BJ (cell line): ENCODE results near the gene MALRD1. TPM values are rescaled to one million over a fixed set of nuclear protein-coding genes. Genes with fewer than 3 reads are reported as not detected.
"Not testable (repeated sequence)": the region's sequence is repeated elsewhere in the genome, so short reads cannot be mapped to it uniquely, and the experiment has no call there.

ENCODE experiments used
- CTCF ChIA-PET: fragments of 350-600 bp; formaldehyde crosslinking; extraction: SDS; loops from one replicate; lab custom pipeline; 2021; ENCODE audit warnings: antibody characterized with exemption, inconsistent platforms; lab: Yijun Ruan, JAX
- POLR2A ChIA-PET: fragments of 300-600 bp; sonication (Branson Sonifier 250); formaldehyde crosslinking; extraction: SDS; loops from one replicate; lab custom pipeline; 2021; ENCODE audit warnings: antibody characterized with exemption; lab: Charles Lee
- DNase-seq: peaks from one replicate; pipeline ENCODE4 v3.0.0-alpha.2; 2011; ENCODE audit warnings: low read depth
- H3K27me3 ChIP-seq: 2 replicates; pipeline ENCODE4 v1.6.0; 2011; ENCODE audit warnings: low read length; ENCODE audit not compliant: control insufficient read depth, insufficient read depth
- H3K36me3 ChIP-seq: 2 replicates; pipeline ENCODE4 v1.5.1; 2011; ENCODE audit warnings: low read length; ENCODE audit not compliant: control insufficient read depth, insufficient read depth
- H3K4me3 ChIP-seq: 2 replicates; pipeline ENCODE4 v1.5.1; 2011; ENCODE audit warnings: low read depth, mild to moderate bottlenecking, control low read depth, low read length
- polyA plus RNA-seq: library from polyadenylated mRNA; depleted of rRNA; stranded (reverse); fragments of >200 nt; gene quantifications from 2 replicates; pipeline ENCODE4 v1.2.3, GENCODE V29; 2011
- TF ChIP-seq, protein P1 (sequence below): IDR thresholded peaks from 2 replicates; pipeline ENCODE4 v1.5.1; 2011; ENCODE audit warnings: low read depth, mild to moderate bottlenecking, control low read depth, inconsistent platforms, low read length, moderate library complexity; ENCODE audit not compliant: insufficient read depth

Gene MALRD1
- polyA plus RNA-seq, 1 experiment: not detected

DNA sequence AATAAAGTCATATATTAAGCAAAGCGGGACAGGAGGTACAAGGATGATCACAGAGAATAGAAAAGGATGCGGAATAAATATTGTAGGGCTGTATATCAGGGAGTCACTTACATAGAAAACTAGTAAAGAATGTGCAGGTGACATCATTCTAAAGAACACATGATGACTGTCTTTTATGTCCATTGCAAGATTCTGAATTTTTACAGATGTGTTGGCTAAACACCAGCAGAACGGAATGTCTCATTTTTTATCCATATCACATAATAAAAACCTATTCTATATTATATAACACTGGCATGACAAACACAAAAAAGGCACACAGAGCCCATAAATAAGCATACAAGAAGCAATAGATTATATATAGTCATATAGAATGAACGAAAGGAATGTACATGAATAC lies 448.4 kb downstream of the MALRD1 start:
- TF ChIP-seq, protein P1, sequence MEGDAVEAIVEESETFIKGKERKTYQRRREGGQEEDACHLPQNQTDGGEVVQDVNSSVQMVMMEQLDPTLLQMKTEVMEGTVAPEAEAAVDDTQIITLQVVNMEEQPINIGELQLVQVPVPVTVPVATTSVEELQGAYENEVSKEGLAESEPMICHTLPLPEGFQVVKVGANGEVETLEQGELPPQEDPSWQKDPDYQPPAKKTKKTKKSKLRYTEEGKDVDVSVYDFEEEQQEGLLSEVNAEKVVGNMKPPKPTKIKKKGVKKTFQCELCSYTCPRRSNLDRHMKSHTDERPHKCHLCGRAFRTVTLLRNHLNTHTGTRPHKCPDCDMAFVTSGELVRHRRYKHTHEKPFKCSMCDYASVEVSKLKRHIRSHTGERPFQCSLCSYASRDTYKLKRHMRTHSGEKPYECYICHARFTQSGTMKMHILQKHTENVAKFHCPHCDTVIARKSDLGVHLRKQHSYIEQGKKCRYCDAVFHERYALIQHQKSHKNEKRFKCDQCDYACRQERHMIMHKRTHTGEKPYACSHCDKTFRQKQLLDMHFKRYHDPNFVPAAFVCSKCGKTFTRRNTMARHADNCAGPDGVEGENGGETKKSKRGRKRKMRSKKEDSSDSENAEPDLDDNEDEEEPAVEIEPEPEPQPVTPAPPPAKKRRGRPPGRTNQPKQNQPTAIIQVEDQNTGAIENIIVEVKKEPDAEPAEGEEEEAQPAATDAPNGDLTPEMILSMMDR: no peak
- ChIA-PET POLR2A (no interaction called here), CTCF (no interaction called here)
- no peak for DNase-seq
- Histone ChIP-seq H3K36me3 (no peaks in the 10 kb centered on the region), H3K27me3 (no peaks in the 10 kb centered on the region), H3K4me3 (no peak overlapping the region)

DNA sequence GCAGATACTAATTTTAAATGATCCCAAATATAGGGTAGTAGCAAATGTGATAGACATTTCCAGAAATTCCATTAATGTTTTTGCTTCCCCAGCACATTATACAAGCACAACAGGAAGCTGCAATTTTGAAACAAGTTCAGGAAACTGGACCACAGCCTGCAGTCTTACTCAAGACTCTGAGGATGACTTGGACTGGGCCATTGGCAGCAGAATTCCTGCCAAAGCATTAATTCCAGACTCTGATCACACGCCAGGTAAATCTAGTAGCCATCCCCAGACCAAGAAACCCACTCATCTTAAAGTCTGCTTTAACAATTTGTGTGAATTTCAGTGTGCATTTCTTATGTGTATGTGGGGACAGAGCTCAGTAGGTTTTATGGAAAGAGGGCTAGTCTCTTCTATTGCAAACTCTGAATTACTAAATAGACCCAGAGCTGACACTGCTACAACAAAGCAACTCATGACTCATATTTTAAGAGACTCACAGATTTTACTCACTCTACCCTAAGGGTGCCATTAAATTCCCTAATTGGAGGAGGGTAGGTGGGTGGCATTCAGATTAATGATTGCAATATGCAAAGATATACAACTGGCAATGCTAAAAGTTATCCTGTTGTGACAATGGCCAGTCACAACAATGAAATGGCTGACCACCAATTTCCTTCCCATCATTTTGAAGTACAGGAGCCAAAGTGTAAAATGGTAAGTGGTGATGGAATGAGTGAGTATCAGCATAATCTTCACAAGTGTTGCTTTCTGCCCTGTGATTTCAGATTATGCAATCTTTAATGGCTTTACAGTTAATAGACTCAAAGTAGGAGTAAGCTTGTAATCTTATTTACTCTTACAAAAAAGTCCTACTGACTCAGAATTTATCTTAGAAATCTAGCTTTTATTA lies 450.0 kb downstream of the MALRD1 start:
- TF ChIP-seq, protein P1: no peak
- H3K27me3 ChIP-seq: no peaks in the 10 kb centered on the region
- POLR2A ChIA-PET: no interaction called here
- no peak for DNase-seq
- CTCF ChIA-PET: no interaction called here
- no peaks in the 10 kb centered on the region for H3K36me3 ChIP-seq
- H3K4me3 ChIP-seq: no peak overlapping the region

DNA sequence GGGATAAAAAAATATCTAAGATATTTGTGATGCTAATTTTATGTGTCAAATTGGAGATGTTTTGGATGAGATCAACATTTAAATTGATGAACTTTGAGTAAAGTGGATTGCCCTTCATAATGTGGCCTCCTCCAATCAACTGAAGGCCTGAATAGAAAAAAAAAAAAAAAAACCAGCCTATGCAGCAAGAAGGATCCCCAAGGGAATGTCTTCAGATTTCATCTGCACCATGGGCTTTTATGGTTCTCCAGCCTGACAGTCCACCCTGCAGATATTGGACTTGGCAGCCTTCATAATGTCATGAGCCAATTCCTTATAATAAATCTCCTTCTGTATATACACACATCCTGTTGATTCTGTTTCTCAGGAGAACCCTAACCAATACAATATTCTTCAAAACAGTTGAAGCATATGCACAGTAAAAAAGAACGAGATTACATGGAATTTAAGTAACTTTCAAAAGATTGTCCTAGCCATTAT lies 450.7 kb downstream of the MALRD1 start:
- Histone ChIP-seq H3K27me3 (no peaks in the 10 kb centered on the region), H3K4me3 (no peak overlapping the region), H3K36me3 (no peaks in the 10 kb centered on the region)
- no peak for DNase-seq
- ChIA-PET CTCF (no interaction called here), POLR2A (no interaction called here)
- TF ChIP-seq, protein P1: no peak

DNA sequence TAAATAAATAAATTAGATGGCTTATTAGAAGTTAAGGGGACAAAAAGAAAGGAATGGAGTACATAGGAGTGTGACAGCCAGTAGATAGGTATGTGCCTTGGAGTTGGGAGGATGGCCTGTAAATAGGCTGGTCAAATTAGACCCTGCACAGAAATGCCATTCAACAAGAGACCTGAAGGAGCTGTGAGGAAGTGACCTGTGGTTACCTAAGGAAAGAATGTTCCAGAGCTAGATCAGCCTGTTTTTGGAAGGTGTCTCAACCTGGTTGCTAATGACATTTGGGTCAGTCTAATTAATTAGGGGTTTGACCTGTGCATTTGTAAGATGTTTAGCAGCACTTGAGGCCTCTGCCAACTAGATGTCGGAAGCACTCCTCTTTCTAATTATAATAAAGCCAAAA lies 452.4 kb downstream of the MALRD1 start:
- DNase-seq: no peak
- ChIA-PET POLR2A (no interaction called here), CTCF (interaction anchor here (1.0 kb wide), 1 partner anchor 11 kb away, joined by 3 read pairs; no protein-coding TSS in a partner anchor)
- Histone ChIP-seq H3K4me3 (no peak overlapping the region), H3K36me3 (no peaks in the 10 kb centered on the region), H3K27me3 (no peaks in the 10 kb centered on the region)
- TF ChIP-seq, protein P1: no peak

DNA sequence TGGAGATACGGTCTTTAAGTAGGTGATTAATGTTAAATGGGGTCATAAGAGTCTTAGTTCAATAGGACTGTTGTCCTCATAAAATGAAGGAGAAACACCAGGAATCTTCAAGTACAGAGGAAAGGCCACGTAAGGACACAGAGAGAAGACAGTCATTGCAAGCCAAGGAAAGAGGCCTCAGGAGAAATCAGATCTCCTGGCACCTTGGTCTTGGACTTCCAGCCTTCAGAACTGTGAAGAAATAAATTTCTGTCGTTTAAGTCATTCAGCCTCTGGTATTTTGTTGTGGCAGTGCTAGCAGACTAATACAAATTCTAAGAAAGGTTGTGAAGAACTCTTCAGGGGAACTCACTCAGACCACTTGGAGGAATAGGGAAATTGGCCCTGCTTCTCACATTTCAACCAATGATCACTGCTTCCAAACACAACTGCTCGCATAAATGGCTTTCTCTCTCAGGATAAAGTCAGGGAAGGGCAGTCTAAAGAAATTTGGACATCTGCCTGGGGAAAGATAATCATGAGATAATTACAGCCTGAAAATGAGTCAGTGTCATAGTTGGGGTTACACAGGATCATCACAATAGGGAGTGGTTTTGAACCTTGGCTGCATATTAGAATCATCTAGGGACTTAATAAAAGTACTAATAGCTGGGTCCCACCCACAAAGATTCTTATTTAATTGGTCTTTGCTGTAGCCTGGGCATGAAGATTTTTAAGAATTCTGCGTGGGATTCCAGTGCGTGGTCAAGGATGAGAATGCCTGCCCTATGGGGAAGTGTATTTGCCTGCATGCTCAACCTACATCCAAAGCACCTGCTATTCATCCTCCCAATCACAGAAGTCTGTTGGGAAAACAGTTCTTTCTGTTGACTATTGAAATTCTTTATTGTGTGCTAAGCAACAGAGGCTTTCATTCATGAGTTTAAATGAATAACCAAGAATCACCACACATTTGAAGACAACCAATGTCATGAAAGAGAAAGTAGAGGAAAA lies 457.0 kb downstream of the MALRD1 start:
- no peak for DNase-seq
- TF ChIP-seq, protein P1: no peak
- no peak overlapping the region for H3K4me3 ChIP-seq
- POLR2A ChIA-PET: no interaction called here
- H3K27me3 ChIP-seq: no peaks in the 10 kb centered on the region
- no peaks in the 10 kb centered on the region for H3K36me3 ChIP-seq
- CTCF ChIA-PET: no interaction called here

DNA sequence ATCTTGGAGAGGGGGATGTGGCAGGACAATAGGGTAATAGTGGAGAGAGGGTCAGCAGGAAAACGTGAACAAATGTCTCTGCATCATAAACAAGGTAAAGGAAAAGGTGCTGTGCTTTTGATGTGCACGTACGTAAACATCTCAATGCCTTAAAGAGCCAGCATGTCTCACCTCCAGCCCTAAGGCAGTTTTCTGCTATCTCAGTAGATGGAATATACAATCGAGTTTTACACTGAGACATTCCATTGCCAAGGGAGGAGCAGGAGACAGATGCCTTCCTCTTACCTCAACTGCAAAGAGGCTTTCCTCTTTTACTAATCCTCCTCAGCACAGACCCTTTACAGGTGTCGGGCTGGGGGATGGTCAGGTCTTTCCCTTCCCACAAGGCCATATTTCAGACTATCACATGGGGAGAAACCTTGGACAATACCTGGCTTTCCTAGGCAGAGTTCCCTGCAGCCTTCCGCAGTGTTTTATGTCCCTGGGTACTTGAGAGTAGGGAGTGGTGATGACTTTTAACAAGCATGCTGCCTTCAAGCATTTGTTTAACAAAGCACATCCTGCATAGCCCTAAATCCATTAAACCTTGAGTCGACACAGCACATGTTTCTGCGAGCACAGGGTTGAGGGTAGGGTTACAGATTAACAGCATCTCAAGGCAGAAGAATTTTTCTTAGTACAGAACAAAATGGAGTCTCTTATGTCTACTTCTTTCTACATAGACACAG lies 461.6 kb downstream of the MALRD1 start:
- DNase-seq, H3K4me3 ChIP-seq, H3K36me3 ChIP-seq, H3K27me3 ChIP-seq, CTCF ChIA-PET, POLR2A ChIA-PET: not testable (repeated sequence)
